ENCODE measurements around the gene TSPAN5.

GRCh38 chr4:98493296-98493695, 165.1 kb downstream of the TSPAN5 start:
- TF ChIP-seq CTCF (IDR thresholded peaks at IDR 0.05; ENCODE audit: insufficient read depth, low read length) (no peak), POLR2AphosphoS5 (IDR thresholded peaks at IDR 0.05; ENCODE audit: low read depth) (no peak), GABPA (IDR thresholded peaks at IDR 0.05; ENCODE audit: low read depth) (no peak), SPI1 (IDR thresholded peaks at IDR 0.05; ENCODE audit: borderline replicate concordance, low read depth) (no peak)

Measured in HL-60 (cell line).